SK-N-MC (cell line): Measurements from ENCODE around the gene ABCC1.

Experiments used
- EZH2 ChIP-seq: fragments of 200-600 bp; sonication (generic); IDR thresholded peaks from one replicate; pipeline ENCODE4 v1.6.1; 2017; ENCODE audit warnings: antibody characterized with exemption
- FOXP2 ChIP-seq: optimal IDR thresholded peaks from 2 replicates; pipeline ENCODE3; 2011; ENCODE audit warnings: mild to moderate bottlenecking, moderate library complexity; ENCODE audit not compliant: insufficient read depth; ENCODE audit errors: extremely low read length, control extremely low read depth
- POLR2AphosphoS5 ChIP-seq: IDR thresholded peaks from 2 replicates; pipeline ENCODE4 v1.6.1; 2012; ENCODE audit warnings: mild to moderate bottlenecking, low read depth, low read length, borderline replicate concordance

DNA sequence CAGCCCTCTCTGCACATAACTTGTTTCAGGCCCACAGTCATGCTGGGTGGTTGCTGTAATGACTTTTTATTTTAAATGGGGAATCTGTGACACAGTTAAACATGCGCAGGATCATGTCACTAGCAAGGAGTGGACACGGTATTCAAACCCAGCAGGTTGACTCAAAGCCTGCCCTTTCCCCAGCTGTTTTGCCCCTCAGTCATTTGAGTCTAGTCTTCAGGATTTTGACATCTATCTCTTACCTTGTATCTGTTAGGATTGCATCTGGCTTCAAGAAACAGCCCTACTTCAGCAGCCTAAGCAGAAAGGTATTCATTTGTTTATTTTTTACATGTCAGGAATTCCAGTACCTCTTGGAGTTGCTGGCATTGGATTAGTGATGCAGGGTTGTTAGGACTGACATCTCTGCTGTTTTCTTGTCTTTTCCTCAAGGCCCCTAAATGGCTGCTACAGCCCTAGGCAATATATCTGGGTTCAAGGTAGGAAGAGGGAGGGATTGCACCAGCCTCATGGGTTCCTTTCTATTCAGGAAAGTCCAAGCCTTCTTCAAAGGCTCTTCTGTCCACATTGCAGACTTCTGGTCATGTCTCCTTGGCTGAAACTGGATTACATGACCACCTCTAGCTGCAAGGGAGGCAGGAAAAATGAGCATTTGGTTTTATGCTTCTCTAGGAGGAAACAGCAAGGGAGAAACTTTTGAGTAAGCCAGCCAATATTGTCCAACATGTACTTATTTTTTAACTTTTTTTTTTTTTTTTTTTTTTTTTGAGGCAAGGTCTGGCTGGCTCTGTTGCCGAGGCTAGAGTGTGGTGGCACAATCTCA is 22.8 kb downstream of the ABCC1 start:
- no peak for TF ChIP-seq EZH2
- no peak for TF ChIP-seq POLR2AphosphoS5
- TF ChIP-seq FOXP2: no peak
